H9 (cell line): ENCODE measurements around the gene FGF22. TPM values are rescaled to one million over a fixed set of nuclear protein-coding genes. Genes with fewer than 3 reads are reported as not detected.

Source experiments
- DNase-seq: peaks from one replicate; pipeline ENCODE4 v3.0.0-alpha.2; 2017
- H2AFZ ChIP-seq: one replicate; pipeline ENCODE4 v1.6.1; 2013; ENCODE audit warnings: mild to moderate bottlenecking, low read length, control low read depth, moderate library complexity
- H2AK5ac ChIP-seq: 2 replicates; pipeline ENCODE4 v1.6.1; 2013; ENCODE audit warnings: low read length, control low read depth, mixed read lengths; ENCODE audit not compliant: insufficient read length
- H2BK120ac ChIP-seq: one replicate; pipeline ENCODE4 v1.6.1; 2013; ENCODE audit warnings: low read depth, mild to moderate bottlenecking, low read length, control low read depth, inconsistent platforms; ENCODE audit not compliant: poor library complexity, severe bottlenecking
- H2BK12ac ChIP-seq: 2 replicates; pipeline ENCODE4 v1.6.1; 2013; ENCODE audit warnings: low read length, control low read depth, mixed read lengths, low read depth; ENCODE audit not compliant: insufficient read length
- H2BK15ac ChIP-seq: 2 replicates; pipeline ENCODE4 v1.6.1; 2013; ENCODE audit warnings: low read depth, low read length, control low read depth
- H2BK20ac ChIP-seq: one replicate; pipeline ENCODE4 v1.6.1; 2013; ENCODE audit warnings: low read depth, mild to moderate bottlenecking, low read length, control low read depth, inconsistent platforms; ENCODE audit not compliant: poor library complexity, severe bottlenecking
- H2BK5ac ChIP-seq: 2 replicates; pipeline ENCODE4 v1.6.1; 2013; ENCODE audit warnings: low read length, control low read depth, mixed read lengths; ENCODE audit not compliant: insufficient read length
- H3K14ac ChIP-seq: 2 replicates; pipeline ENCODE4 v1.6.1; 2013; ENCODE audit warnings: low read length, control low read depth; ENCODE audit not compliant: insufficient read depth
- H3K18ac ChIP-seq: 2 replicates; pipeline ENCODE4 v1.6.1; 2013; ENCODE audit warnings: low read depth, mild to moderate bottlenecking, mixed read lengths, low read length, control low read depth; ENCODE audit not compliant: insufficient read length
- H3K23ac ChIP-seq: 2 replicates; pipeline ENCODE4 v1.6.1; 2013; ENCODE audit warnings: low read length, control low read depth, mixed read lengths, low read depth; ENCODE audit not compliant: insufficient read length
- H3K23me2 ChIP-seq: 2 replicates; pipeline ENCODE4 v1.6.1; 2013; ENCODE audit warnings: low read depth, mild to moderate bottlenecking, mixed read lengths, low read length, control low read depth; ENCODE audit not compliant: insufficient read length, poor library complexity, severe bottlenecking
- H3K27ac ChIP-seq: 2 replicates; pipeline ENCODE4 v1.5.1; 2013; ENCODE audit warnings: low read length, control low read depth, mixed read lengths, low read depth; ENCODE audit not compliant: insufficient read length
- H3K27me3 ChIP-seq: 2 replicates; pipeline ENCODE4 v1.6.1; 2013; ENCODE audit warnings: low read length, control low read depth, inconsistent platforms; ENCODE audit not compliant: insufficient read depth
- H3K4ac ChIP-seq: 2 replicates; pipeline ENCODE4 v1.6.1; 2013; ENCODE audit warnings: low read depth, mild to moderate bottlenecking, control low read depth, inconsistent platforms, low read length, moderate library complexity
- H3K4me1 ChIP-seq: 2 replicates; pipeline ENCODE4 v1.6.1; 2013; ENCODE audit warnings: low read length, control low read depth, inconsistent platforms; ENCODE audit not compliant: insufficient read depth
- H3K4me2 ChIP-seq: 2 replicates; pipeline ENCODE4 v1.6.1; 2013; ENCODE audit warnings: low read length, control low read depth, mixed read lengths; ENCODE audit not compliant: insufficient read length, insufficient read depth
- H3K56ac ChIP-seq: 2 replicates; pipeline ENCODE4 v1.6.1; 2013; ENCODE audit warnings: low read depth, mild to moderate bottlenecking, mixed read lengths, low read length, control low read depth; ENCODE audit not compliant: insufficient read length
- H3K79me1 ChIP-seq: 2 replicates; pipeline ENCODE4 v1.6.1; 2013; ENCODE audit warnings: low read depth, mild to moderate bottlenecking, moderate library complexity, low read length, control low read depth, inconsistent platforms; ENCODE audit not compliant: insufficient read depth, poor library complexity, severe bottlenecking
- H3K79me2 ChIP-seq: 2 replicates; pipeline ENCODE4 v1.6.1; 2013; ENCODE audit warnings: low read length, control low read depth, inconsistent platforms; ENCODE audit not compliant: insufficient read depth
- H3K9ac ChIP-seq: 2 replicates; pipeline ENCODE4 v1.6.1; 2013; ENCODE audit warnings: low read length, control low read depth, mixed read lengths; ENCODE audit not compliant: insufficient read length; ENCODE audit errors: extremely low read depth
- H3K9me3 ChIP-seq: one replicate; pipeline ENCODE4 v1.6.1; 2013; ENCODE audit warnings: low read depth, low read length, inconsistent platforms; ENCODE audit not compliant: control insufficient read depth
- H3T11ph ChIP-seq: one replicate; pipeline ENCODE4 v1.6.1; 2013; ENCODE audit warnings: mild to moderate bottlenecking, low read length, control low read depth, inconsistent platforms
- H4K20me1 ChIP-seq: one replicate; pipeline ENCODE4 v1.6.1; 2013; ENCODE audit not compliant: control insufficient read depth, insufficient read length, insufficient read depth
- H4K5ac ChIP-seq: 2 replicates; pipeline ENCODE4 v1.6.1; 2013; ENCODE audit warnings: low read depth, mild to moderate bottlenecking, mixed read lengths, low read length, control low read depth; ENCODE audit not compliant: insufficient read length
- H4K8ac ChIP-seq: replicated peaks from 2 replicates; pipeline ENCODE4 v1.6.1; 2013; ENCODE audit warnings: low read length, control low read depth, mixed read lengths, low read depth; ENCODE audit not compliant: insufficient read length
- H4K91ac ChIP-seq: 2 replicates; pipeline ENCODE4 v1.6.1; 2013; ENCODE audit warnings: low read depth, mild to moderate bottlenecking, moderate library complexity, mixed read lengths, low read length, control low read depth; ENCODE audit not compliant: insufficient read length
- H3K27ac Mint-ChIP-seq, 3 experiments: 2 replicates in 2 of 3; 3 replicates in 1 of 3; pipeline ENCODE4 v1.8.0; 2020 to 2021; ENCODE audit warnings: mixed read lengths in 3 of 3, mild to moderate bottlenecking in 1 of 3, moderate library complexity in 1 of 3
- H3K27me3 Mint-ChIP-seq: 2 replicates; pipeline ENCODE4 v1.8.0; 2021; ENCODE audit warnings: low read depth, mild to moderate bottlenecking, moderate library complexity, mixed read lengths
- H3K36me3 Mint-ChIP-seq, 3 experiments: 2 replicates in 2 of 3; 3 replicates in 1 of 3; pipeline ENCODE4 v1.8.0; 2020 to 2021; ENCODE audit warnings: low read depth in 3 of 3, mixed read lengths in 3 of 3; ENCODE audit not compliant: insufficient read depth in 1 of 3
- H3K4me1 Mint-ChIP-seq, 2 experiments: 2 replicates each; pipeline ENCODE4 v1.8.0; 2020; ENCODE audit warnings: mixed read lengths in 2 of 2
- H3K4me3 Mint-ChIP-seq, 2 experiments: 2 replicates in 1 of 2; 3 replicates in 1 of 2; pipeline ENCODE4 v1.8.0; 2020 to 2021; ENCODE audit warnings: mild to moderate bottlenecking in 2 of 2, mixed read lengths in 2 of 2, moderate library complexity in 1 of 2
- H3K9me3 Mint-ChIP-seq, 2 experiments: 2 replicates in 1 of 2; 3 replicates in 1 of 2; pipeline ENCODE4 v1.8.0; 2020; ENCODE audit warnings: mild to moderate bottlenecking in 2 of 2, mixed read lengths in 2 of 2, moderate library complexity in 1 of 2
- WGBS: extraction: QIAGEN DNeasy Blood & Tissue Kit; methylation state at CpG from one replicate; pipeline ENCODE4 v1.1.7; 2013; ENCODE audit warnings: missing lambda C conversion rate, low lambda C conversion rate, mixed read lengths; ENCODE audit not compliant: insufficient read length; ENCODE audit errors: extremely low coverage; 5-methylcytosine and 5-hydroxymethylcytosine counted together
- total RNA-seq: library from RNA; stranded (reverse); gene quantifications from 2 replicates; pipeline ENCODE4 v1.2.1, GENCODE V29; 2021
- TF ChIP-seq, protein P1 (sequence below): fragments of 200-600 bp; sonication (generic); conservative IDR thresholded peaks from 3 replicates; pipeline ENCODE4 v1.8.0; 2021; ENCODE audit warnings: antibody characterized with exemption, mild to moderate bottlenecking

The FGF22 gene
- total RNA-seq, 1 experiment from 2014 or later = 0.72 TPM

DNA sequence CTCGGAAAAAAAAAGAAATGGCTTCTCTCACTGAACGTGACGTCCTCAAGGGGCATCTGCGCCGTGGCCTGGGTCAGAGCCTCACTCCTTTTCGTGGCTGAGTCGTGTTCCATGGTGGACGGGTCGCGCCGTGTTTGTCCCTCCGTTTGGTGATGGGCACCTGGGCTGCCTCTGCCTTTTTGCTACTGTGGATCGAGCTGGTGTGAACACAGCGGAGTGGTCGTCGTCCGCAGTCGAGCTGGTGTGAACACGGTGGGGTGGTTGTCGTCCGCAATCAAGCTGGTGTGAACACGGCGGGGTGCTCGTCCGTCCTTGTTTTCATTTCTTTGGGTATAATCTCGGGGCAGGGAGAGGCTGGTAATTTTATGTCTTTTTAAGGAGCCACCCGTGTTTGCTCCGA lies 38.4 kb upstream of the FGF22 start:
- Histone ChIP-seq H3K9me3 (peaks cover 5% of the 10 kb centered on the region), H2BK20ac (no peak overlapping the region), H2BK12ac (no peak overlapping the region), H3T11ph (no peak overlapping the region), H2BK5ac (no peak overlapping the region), H2AFZ (no peak overlapping the region), H3K23ac (no peak overlapping the region), H3K27ac (no peak overlapping the region), H4K20me1 (no peaks in the 10 kb centered on the region), H2AK5ac (no peak overlapping the region), H3K4me2 (no peak overlapping the region), H3K79me1 (no peaks in the 10 kb centered on the region), H3K56ac (no peak overlapping the region), H3K79me2 (no peaks in the 10 kb centered on the region), H3K27me3 (no peaks in the 10 kb centered on the region), H3K18ac (no peak overlapping the region), H4K8ac (no peak overlapping the region), H2BK120ac (no peak overlapping the region), H3K4me1 (no peaks in the 10 kb centered on the region), H3K9ac (no peak overlapping the region), H3K4ac (no peak overlapping the region), H4K5ac (no peak overlapping the region), H3K14ac (no peak overlapping the region), H4K91ac (no peak overlapping the region), H2BK15ac (no peak overlapping the region), H3K23me2 (no peaks in the 10 kb centered on the region)
- Mint-ChIP-seq H3K4me1 (no peaks in the 10 kb centered on the region), H3K36me3 (peaks cover 0 to 2% (median 0%) of the 10 kb centered on the region in 3 experiments; a peak in 1 of 7 replicates), H3K27me3 (peaks cover 12% of the 10 kb centered on the region), H3K9me3 (peaks cover 29 to 37% of the 10 kb centered on the region in 2 experiments), H3K4me3 (no peak overlapping the region), H3K27ac (no peak overlapping the region)
- no peak for DNase-seq
- TF ChIP-seq, protein P1, sequence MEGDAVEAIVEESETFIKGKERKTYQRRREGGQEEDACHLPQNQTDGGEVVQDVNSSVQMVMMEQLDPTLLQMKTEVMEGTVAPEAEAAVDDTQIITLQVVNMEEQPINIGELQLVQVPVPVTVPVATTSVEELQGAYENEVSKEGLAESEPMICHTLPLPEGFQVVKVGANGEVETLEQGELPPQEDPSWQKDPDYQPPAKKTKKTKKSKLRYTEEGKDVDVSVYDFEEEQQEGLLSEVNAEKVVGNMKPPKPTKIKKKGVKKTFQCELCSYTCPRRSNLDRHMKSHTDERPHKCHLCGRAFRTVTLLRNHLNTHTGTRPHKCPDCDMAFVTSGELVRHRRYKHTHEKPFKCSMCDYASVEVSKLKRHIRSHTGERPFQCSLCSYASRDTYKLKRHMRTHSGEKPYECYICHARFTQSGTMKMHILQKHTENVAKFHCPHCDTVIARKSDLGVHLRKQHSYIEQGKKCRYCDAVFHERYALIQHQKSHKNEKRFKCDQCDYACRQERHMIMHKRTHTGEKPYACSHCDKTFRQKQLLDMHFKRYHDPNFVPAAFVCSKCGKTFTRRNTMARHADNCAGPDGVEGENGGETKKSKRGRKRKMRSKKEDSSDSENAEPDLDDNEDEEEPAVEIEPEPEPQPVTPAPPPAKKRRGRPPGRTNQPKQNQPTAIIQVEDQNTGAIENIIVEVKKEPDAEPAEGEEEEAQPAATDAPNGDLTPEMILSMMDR = no peak
- no CpG with 5 or more reads among the region's 28 CpGs for WGBS
